GM19351 (cell line): ENCODE data around the gene ERBIN.
"Not testable (repeated sequence)": the region's sequence is repeated elsewhere in the genome, so short reads cannot be mapped to it uniquely, and the experiment has no call there.

Experiments
- ATAC-seq: cut with Tn5 transposase; IDR thresholded peaks from one replicate; pipeline ENCODE4 v1.9.1; 2021; ENCODE audit warnings: mild to moderate bottlenecking, moderate library complexity; ENCODE audit not compliant: unreplicated experiment

The ERBIN gene

DNA sequence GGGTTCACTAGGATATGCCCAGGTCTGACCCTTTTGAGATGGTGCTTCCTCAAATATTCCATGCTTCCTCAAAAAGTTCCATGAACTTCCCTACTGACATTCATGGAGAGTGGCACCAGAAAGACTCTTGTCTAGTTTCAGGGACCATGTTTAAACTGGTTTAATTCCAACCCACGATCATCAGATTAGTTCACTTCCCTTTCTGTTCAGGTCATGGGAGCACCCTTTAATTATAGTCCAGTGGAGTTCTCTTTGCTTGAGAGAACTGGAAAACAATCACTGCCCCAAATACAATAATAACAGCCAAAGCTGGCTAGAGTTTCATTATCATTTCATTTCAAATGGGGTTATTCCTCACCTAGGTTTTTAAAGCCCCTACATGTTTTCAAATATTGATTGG, 9.7 kb upstream of the ERBIN start:
- no peak for ATAC-seq

DNA sequence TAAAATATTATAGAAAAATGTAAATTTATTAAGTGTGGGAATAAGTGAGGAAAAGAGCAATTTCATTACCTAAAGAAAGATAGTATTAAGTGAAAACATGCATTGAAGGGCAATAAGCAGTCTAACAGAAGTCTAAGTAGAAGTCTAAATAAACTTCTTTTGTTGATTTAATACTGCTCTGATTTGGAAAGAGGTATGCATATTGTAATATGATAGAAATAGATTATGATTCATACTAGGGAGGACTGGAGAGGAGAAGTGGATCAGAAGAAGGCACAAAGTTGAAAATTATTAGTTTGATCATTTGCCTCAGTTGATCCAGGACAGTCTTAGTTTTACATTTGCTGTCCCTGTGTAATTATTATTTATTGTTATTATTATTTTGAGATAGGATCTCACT, 6.6 kb upstream of the ERBIN start:
- no peak for ATAC-seq

DNA sequence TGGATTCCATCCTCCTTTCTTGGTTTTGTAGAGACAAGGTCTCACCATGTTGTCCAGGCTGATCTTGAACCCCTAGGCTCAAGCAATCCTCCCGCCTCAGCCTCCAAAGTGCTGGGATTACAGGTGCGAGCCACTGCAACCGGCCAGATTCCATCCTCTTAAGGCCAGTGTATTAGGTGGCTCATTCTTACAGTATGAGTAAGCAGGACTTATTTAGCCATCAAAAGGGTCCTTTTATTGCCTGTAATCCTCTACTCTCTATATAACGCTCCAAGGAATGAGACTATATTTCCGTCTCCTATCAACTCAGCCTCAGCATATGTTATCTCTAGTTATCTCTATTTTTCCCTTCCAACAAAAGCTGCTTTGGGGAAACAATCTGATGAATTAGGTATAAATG, 3.0 kb upstream of the ERBIN start:
- no peak for ATAC-seq

DNA sequence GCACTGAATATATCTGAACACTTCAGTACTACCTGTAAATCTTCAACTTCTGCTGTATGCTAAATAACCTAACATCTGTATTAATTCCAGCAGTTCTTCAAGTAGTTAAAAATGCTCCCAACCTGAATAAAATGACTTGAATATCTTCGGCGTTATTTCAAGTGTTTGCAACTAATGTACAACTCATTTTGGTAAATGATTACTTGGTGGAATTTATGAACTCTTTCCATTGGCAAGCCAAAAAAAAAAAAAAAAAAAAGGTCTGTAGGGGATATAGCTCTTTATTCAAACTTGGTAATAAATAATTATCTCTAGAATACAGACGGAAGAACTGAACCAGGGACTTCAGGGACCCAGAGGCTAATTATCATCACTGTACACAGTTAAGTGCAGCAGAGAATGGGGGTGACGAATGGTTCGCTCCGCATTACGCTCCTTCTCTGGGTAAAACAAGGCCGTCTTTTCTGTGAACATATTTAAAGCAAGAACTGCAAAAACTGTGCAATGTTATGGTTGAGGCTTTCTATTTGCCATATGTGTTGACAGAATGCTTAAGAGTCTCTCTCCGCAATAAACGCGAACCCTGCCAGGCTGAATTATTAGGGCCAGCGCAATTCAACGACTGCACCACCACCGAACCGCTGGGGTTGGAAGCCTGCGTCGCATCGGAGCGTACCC, 1.9 kb upstream of the ERBIN start:
- ATAC-seq = peak; percentile 6

DNA sequence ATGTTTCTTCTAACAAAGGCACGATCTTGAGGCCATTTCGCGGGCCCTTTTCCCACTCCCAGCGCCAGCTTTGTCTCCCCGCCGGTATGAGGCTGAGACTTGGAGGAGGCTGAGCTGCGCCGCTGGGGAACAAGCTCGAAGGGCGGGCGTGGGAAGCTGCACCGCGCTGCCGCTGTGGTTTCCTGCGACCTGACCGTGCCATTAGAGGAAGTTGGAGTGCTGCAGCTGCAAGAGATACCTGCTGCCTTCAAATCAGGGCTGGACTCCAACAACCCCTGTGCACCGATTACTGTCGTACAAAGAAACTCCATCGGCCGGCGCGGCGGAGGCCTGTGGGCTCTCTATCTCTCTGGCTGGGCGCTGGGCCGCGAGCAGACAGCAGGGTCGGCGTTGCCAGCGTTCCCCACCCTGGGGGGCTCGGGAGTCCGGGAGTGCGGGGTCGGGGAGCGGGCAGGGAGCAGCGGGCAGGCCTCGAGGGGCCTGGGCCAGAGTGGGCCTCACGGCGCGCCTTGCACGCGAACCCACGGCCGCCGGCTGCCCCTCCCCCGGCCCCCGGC, 1.3 kb upstream of the ERBIN start:
- ATAC-seq = peak; percentile 60

DNA sequence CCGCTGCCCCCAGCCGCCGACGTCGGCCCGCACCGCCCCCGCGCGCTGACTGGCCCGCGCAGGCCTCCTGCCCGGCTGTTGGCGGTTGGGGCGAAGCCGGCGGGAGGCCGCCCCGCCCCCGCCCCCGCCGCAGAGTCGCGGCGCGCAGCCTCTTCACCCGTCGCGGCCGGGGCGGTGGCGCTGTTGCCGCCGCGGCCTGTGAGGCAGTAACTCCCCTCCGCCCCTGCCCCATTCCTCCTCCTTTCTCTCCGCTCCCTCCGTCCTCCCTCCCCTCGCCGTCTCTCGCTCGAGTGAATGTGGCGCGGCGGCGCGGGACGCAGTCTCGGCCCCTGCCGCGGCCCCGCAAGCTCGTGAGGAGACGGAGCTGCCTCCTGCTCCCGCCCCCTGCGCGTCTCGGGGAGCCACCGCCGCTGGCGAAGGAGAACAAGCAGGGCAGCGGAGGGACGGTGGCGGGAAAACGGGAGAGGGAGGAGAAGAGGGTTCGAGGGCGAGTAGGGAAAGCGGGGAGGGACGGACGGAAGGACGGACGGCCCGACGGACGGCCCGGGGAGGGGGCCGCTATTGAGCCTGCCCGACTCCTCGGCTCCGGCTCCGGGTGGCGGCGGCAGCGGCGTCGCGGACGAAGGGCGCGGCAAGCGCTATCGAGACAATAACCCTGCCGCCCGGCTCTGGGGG, 637 bp upstream of the ERBIN start:
- peak; percentile 64 for ATAC-seq

DNA sequence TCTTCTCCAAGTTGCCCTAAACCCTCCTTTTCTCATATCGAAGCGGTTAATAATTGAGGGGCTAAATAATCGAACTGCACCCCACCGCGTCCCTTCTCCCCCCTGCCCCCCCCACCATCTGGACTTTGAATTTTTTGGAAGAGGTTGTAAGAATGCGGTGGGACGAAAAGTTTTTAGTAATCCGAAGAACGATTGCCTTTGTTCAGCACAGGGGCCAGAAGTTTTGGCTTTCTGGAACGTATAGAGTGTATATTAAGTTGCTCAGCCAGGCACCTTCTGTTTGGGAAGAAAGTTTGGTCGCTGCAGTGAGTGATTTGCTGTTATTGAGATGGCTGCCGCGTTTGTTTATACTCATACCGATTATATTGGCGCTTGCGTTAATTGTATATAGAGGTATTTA, 518 bp downstream of the ERBIN start:
- ATAC-seq = no peak

DNA sequence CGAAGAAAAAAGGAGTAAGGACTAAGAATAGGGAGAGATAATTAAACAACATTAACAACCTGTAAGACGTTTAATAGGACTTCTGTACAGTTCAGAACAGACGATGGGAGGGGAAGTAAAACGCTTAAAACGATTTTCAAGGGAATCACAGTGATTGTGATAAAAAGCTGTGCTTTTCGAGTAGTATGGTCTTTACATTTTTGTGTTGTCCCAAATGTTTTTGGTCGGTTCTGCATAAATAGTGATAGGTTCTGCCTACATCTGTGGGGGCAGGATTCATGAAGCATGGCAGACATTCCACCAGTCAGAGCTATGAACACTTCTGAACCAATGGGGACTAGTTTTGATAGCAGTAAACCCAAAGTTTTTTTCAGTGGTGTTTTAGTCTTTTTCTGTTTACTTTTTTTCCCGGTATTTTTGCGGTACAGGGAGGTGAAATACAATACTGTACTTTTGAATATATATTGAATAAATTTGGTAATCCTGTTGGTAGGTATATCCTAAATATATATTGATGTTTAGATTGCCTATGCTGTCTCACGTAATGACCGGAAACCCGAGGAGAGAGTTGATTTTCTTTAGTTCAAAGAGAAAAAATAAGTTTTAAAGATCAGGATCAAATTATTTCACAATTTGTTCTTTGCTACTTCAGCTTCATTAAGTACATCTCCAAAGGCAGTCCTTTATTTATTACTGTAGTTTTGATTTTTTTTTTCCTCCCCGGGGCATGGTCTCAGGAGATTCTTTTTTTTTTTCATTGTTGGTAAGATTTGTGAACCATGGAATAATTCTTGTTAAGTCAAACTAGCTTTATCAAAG, 1.3 kb downstream of the ERBIN start:
- ATAC-seq = peak; percentile 22

DNA sequence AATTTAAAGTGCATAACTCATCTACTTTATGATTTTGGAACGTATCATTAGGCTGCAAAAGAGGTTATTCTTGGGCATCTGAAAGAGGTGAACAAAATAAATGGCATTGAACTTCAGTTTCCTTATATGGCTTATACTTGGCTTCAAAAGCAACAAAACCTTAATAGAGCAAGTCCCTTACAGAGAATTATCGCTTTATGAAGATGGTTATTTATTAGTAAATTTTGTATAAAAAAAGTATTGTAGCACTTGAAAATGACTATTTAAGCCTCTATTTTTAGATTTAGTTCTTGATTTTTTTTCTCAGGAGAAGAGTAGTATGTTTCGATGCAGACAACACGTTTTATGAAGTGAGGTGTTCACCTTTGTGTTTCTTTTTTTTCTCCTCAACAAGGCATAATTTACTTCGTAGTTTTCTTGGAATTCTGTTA, 2.0 kb downstream of the ERBIN start:
- no peak for ATAC-seq

DNA sequence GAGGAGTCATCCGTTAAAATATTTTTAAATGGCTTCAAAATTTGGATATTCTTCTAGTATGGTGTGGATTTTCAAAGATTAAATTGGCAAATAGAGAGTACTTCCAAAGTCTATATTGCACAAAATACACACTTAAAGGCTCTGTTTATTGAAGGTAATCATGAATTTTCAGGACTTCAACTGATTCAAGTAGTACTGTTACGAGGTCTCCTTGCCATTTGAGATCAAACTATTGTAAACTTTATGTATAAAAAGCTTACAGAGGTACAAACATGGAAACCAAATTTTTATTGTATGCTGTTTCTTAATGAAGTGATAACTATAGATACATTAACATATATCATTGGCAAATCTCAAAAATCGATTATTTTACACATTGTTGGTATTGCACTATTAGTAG, 2.5 kb downstream of the ERBIN start:
- no peak for ATAC-seq

DNA sequence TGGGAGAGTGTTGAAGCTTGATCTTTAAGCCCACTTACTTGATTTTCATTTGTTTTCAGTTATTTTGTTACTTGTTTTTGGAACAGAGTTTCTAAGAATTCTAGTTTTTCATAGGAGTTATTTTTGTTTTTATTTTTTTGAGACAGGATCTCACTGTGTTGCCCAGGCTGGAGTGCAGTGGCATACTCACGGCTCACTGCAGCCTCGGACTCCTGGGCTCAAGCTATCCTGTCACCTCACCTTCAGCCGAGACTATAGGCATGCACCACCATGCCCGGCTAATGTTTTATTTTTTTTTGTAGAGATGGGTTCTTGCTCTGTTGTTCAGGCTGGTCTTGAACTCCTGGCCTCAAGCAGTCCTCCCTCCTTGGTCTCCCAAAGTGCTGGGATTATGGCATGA, 6.3 kb downstream of the ERBIN start:
- no peak for ATAC-seq

DNA sequence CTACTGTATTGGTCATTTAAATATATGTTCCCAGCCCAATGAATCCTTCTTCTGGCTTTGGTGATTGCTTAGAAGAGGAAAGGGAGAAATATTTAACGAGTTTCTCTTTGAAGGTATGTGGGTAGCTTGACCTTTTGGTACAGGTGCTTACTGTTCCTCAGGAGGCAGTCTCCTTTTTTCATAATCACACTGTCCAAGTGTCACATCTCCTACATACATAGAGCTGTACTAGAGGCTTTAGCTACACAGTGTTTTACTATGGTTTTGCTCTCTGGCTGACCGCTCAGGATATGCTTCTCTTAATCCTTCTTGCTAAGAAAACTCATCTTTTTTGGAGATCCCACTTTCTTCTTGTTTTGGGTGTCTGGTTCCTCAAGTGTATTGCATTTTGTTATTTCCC, 6.9 kb downstream of the ERBIN start:
- ATAC-seq = no peak

DNA sequence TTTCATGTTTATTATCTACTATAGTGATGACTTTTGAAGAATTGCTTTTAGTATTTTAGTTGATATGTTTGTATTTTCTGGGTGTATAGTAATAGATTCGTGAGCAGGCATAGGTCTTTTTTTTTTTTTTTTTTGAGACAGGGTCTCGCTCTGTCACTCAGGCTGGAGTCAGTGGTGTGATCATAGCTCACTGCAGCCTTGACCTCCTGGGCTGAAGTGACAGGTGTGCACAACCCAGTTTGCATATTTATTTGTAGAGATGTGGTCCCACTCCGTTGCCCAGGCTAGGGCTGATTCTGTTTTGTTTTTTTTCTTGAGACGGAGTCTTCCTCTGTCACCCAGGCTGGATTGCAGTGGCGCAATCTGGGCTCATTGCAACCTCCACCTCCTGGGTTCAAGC, 11.9 kb downstream of the ERBIN start:
- peak; percentile 81 for ATAC-seq

DNA sequence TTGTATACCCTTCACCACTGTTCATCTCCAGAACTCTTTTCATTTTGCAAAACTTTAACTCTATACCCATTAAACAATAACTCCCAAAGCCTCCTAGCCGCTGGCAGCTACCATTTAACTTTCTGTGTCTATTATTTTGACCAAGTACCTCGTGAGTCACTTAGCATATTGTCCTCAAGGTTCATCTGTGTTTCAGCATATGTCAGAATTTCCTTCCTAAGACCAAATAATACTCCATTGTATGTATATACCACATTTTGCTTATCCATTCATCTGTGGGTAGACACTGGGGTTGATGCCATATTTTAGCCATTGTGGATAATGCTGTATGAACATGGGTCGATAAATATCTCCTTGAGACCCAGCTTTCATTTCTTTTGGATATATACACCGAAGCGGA, 17.4 kb downstream of the ERBIN start:
- no peak for ATAC-seq

DNA sequence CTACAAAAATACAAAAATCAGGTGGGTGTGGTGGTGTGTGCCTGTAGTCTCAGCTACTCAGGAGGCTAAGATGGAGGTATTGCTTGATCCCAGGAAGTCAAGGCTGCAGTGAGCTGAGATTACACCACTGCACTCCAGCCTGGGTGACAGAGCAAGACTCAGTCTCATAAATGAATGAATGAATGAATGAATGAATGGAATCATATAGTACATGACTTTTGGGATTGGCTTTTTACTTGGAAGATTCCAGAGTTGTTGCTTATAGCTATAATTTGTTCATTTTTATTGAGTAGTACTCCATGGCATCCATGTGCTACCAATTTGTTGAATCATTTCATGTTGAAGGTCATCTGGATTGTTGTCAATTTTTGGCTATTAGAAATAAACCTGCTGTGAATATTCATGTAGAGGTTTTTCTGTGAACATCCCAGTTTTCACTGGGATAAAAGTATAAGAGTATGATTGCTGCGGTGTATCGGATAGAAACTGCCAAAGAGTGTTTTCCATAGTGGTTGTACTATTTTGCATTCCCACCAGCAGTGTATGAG, 19.9 kb downstream of the ERBIN start:
- ATAC-seq = no peak

DNA sequence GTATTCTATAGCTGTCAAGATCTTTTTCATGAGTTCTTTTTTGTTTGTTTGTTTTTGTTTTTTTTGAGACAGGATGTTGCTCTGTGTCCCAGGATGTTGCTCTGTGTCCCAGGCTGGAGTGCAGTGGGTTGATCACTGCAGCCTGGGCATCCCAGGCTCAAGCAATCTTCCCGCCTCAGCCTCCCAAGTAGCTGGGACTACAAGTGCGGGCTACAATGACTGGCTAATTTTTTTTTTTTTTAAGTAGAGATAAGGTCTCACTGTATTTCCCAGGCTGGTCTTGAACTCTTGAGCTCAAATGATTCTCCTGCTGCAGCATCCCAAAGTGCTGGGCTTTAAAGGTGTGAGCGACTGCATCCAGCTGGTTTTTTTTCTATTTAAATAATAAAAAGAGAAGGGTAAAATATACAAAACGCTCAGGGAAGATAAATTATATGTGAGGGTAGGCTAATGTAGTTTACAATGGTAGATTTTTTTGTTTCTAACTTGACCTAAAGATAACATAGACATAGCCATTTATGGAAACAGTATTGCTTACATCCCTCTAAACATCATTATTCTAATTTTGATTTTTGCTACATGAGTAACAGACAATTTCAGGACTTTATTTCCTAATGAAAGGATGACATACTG, 21.9 kb downstream of the ERBIN start:
- no peak for ATAC-seq

DNA sequence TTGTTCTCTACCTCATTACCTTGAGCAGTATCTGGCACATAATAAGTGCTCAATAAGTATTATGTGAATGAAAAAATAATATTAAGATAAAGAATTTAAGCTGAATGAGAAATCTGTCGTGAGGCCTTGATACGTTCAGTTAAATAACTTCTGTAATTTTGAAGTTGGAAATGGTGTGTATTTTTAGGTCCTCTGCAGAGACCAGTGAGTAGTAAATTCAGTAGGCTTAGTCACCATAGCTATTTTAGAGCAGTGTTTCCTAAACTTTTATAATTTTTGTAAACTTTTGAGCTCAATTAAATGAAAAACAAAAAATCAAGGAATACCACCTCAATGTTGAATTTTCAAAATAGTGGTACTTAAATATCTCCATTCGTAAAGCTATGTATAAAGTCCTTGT, 25.0 kb downstream of the ERBIN start:
- ATAC-seq = no peak

DNA sequence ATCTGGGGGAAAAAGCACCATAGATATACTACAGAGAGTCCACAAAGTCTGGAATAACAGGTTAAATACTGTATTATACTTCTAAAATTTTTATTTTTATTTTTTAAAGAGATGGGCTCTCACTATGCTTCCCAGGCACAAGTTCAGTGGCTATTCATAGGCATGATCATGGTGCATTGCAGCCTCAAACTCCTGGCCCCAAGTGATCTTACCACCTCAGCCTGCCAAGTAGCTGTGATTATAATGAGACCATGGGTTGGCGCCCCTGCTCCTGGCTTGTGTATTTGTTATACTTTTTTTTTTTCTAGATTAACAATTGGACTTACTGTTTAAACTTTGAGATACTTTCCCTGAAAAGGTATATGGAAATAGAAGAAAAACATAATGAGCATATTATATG, 25.9 kb downstream of the ERBIN start:
- no peak for ATAC-seq

DNA sequence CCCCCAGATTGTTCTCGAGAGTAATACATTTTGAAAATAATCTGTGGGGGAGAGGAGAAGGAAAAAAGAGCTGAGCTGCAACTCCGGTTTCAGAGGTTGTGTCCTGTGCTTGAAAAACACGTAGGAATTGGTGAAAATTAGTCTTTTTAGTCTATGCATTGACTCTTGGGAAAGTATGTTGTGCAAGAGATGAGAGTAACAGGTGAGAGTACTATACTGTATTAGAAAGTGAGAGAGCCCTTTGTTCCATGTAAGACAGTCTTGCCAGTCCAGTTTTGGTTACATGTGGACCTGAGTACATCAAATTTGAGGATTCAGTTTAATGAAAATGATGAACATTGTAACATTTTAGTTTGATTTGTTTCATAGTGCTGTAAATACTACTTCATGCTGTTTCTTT, 27.8 kb downstream of the ERBIN start:
- no peak for ATAC-seq

DNA sequence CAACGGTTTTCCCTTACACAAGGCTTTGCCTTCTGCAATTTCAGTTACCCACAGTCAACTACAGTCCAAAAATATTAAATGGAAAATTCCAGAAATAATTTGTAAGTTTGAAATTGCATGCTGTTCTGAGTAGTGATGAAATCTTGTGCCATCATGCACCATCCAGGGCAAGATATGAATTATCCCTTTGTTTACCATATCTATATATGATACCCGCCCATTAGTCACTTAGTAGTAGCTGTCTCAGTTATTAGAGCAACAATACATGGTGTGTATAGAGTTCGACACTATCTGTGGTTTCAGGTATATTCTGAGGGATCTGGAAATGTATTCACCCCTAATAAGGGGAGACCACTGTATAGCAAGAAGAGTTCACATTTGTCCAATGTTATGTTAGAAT, 29.4 kb downstream of the ERBIN start:
- ATAC-seq = no peak

DNA sequence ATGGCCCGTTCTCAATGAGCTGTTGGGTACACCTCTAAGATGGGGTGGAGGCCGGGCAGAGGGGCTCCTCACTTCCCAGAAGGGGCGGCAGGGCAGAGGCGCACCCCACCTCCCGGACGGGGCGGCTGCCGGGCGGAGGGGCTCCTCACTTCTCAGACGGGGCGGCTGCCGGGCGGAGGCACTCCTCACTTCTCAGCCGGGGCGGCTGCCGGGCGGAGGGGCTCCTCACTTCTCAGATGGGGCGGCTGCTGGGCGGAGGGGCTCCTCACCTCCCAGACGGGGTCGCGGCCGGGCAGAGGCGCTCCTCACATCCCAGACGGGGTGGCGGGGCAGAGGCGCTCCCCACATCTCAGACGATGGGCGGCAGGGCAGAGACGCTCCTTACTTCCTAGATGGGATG, 31.3 kb downstream of the ERBIN start:
- ATAC-seq = not testable (repeated sequence)
